ENCODE measurements around the gene PTPRN2. TPM values are rescaled to one million over a fixed set of nuclear protein-coding genes. Genes with fewer than 3 reads are reported as not detected.

Gene PTPRN2
- total and polyA plus RNA-seq, 2 donors (not counting 3 experiments of a cell fraction or from before 2014, with no cell fraction given): 0.62 to 0.88 TPM

DNA sequence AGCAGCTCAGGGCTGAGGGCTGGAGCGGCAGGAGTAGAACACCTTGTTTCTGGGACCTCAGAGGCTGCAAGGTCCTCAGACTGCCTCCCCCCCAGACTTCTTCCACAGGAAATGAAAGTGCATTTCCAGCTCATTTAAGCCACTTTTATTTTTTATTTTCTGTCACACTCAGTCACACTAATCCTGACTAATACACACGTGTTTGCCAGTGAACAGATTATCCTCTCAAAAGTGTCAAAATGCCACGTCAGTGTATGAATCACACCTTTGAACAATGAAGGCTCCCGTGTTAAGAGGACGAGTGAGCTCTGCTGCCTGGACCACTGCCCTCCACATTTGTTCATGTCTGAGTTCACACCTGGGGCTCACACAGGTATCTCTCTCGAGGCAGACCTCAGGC lies 762.3 kb downstream of the PTPRN2 start:
- Histone ChIP-seq H3K4me3 (replicated peaks in 1 of 3; ENCODE audit: insufficient read depth in 1 of 3, low read depth in 1 of 3, low read length in 3 of 3) (no peak overlapping the region), H3K9ac (replicated peaks; ENCODE audit: extremely low read depth, insufficient read depth, low read length) (no peak overlapping the region), H3K27ac (ENCODE audit: insufficient read depth, low read depth, low read length) (no peak overlapping the region), H3K9me1 (replicated peaks; ENCODE audit: control insufficient read depth, extremely low read depth, insufficient read depth, low read length) (no peaks in the 10 kb centered on the region), H4K20me1 (replicated peaks; ENCODE audit: control insufficient read depth, extremely low read depth, insufficient read depth, low read length) (no peaks in the 10 kb centered on the region), H3K4me2 (ENCODE audit: insufficient read depth, low read length) (no peak overlapping the region), H3K27me3 (ENCODE audit: control insufficient read depth in 2 of 2, insufficient read depth in 2 of 2, low read length in 2 of 2) (no peaks in the 10 kb centered on the region), H3K9me3 (replicated peaks; ENCODE audit: control insufficient read depth, insufficient read depth, low read length) (peaks cover 5% of the 10 kb centered on the region), H2AFZ (ENCODE audit: low read depth, low read length) (no peak overlapping the region), H3K36me3 (ENCODE audit: control insufficient read depth in 2 of 2, extremely low read depth in 1 of 2, insufficient read depth in 2 of 2, low read length in 2 of 2) (no peaks in the 10 kb centered on the region), H3K4me1 (ENCODE audit: control insufficient read depth, extremely low read depth, insufficient read depth, low read length) (no peaks in the 10 kb centered on the region), H3K79me2 (ENCODE audit: control insufficient read depth, insufficient read depth, low read length) (no peaks in the 10 kb centered on the region)
- CTCF ChIA-PET: no interaction called here
- no peak for TF ChIP-seq EZH2 (IDR thresholded peaks at IDR 0.05; ENCODE audit: borderline replicate concordance, low read depth, low read length, severe bottlenecking)
- TF ChIP-seq JUN (IDR thresholded peaks at IDR 0.05; ENCODE audit: borderline replicate concordance, insufficient read depth, insufficient read length, low read depth): no peak
- no peak for TF ChIP-seq POLR2A (IDR thresholded peaks at IDR 0.05; ENCODE audit: low read depth, low read length)
- no peak for TF ChIP-seq POLR2AphosphoS5 (IDR thresholded peaks at IDR 0.05; ENCODE audit: insufficient read depth, low read depth, low read length)
- TF ChIP-seq, protein P1, sequence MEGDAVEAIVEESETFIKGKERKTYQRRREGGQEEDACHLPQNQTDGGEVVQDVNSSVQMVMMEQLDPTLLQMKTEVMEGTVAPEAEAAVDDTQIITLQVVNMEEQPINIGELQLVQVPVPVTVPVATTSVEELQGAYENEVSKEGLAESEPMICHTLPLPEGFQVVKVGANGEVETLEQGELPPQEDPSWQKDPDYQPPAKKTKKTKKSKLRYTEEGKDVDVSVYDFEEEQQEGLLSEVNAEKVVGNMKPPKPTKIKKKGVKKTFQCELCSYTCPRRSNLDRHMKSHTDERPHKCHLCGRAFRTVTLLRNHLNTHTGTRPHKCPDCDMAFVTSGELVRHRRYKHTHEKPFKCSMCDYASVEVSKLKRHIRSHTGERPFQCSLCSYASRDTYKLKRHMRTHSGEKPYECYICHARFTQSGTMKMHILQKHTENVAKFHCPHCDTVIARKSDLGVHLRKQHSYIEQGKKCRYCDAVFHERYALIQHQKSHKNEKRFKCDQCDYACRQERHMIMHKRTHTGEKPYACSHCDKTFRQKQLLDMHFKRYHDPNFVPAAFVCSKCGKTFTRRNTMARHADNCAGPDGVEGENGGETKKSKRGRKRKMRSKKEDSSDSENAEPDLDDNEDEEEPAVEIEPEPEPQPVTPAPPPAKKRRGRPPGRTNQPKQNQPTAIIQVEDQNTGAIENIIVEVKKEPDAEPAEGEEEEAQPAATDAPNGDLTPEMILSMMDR (IDR thresholded peaks at IDR 0.05; ENCODE audit: extremely low read depth in 1 of 2, insufficient read depth in 1 of 2, low read depth in 1 of 2, low read length in 2 of 2): no peak
- no peak for TF ChIP-seq GATA2 (IDR thresholded peaks at IDR 0.05; ENCODE audit: insufficient read depth, insufficient read length, low read depth, low read length)
- no peak for TF ChIP-seq FOS (IDR thresholded peaks at IDR 0.05; ENCODE audit: borderline replicate concordance, insufficient read depth, low read length)
- no peak for TF ChIP-seq MYC (IDR thresholded peaks at IDR 0.05; ENCODE audit: low read depth, low read length)
- TF ChIP-seq, protein P2, sequence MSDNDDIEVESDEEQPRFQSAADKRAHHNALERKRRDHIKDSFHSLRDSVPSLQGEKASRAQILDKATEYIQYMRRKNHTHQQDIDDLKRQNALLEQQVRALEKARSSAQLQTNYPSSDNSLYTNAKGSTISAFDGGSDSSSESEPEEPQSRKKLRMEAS (IDR thresholded peaks at IDR 0.05; ENCODE audit: insufficient read depth, insufficient read length): no peak
- intact Hi-C loops (cut with micrococcal nuclease) (no loop called here), dilution Hi-C loops (cut with MboI; ENCODE audit: extremely low pct_ligation_motif_present, low sequenced_read_pairs) (no loop called here)
- DNase-seq (ENCODE audit: low read depth, low spot score) (no peak), FAIRE-seq (no peak)
- no TSS peak for BruUV-seq (replicated peaks)
- POLR2A ChIA-PET: no interaction called here

Measured in endothelial cell of umbilical vein (primary cell).